Inflammatory macrophage treated with lipopolysaccharide for 4 hours (primary cell): ENCODE data around the gene CAVIN4.

Experiments
- DNase-seq: peaks from one replicate; pipeline ENCODE4 v3.0.0-alpha.2; 2020

Gene CAVIN4

DNA sequence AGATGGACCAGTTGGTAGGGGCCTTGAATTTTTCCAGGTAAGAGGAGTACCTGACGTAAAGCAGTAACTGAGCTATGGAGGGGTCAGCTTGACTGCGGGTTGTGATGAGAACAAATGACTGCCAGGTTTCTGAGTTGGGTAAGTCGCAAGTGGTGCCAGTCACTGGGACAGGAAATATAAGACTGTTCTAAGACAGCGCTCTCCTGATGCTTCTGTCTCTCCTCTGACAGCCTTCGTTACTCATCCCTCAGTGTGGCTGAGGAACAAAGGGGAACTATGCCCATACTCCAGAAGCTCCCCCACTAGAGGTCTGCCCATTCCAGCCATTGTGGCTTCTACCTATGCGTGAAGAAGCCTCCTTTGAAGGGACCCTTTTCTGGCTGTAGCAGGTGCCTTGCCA lies 13.3 kb downstream of the CAVIN4 start:
- no peak for DNase-seq

DNA sequence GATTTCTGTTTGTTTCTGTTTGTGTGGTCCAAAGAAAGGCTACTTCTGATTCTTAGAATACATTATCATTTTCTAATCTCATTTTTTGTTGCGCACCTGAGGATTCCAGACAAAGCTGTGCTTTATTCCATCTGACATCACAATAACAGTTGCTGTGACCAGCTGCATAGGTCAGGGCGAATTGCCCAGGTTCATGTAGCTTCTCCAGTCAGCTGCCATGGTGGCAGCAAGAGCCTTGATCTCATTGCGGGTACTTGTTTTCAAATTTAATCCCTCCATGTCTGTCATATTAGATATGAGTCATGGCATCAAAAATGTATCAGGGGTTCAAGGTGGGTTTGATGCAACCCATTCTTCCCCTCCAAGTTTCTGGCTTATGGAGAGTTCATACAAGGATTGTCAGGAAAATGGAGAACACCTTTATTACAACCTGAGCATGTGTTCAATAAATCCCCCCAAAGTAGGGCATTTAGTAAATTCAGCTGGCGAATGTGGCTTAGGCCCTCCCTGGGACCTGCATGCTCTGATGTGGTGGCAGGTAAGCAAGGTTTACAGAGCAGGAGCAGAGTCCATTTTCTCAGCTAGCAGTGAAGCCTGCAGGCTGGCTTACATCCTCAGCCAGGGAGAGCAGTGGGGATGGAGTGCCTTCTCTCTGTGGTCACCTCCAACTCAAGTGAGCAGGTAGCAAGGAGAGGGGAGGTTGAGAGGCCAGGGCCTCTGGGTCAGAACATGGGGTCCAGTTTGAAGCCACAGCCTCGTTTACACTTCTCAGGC lies 13.9 kb downstream of the CAVIN4 start:
- DNase-seq, result no peak

- DNase-seq, result peak; percentile 52
Observed at GRCh38 chr9:100595391-100596199, 17.7 kb downstream of the CAVIN4 start.

GRCh38 chr9:100597236-100597635 lies 19.4 kb downstream of the CAVIN4 start:
- DNase-seq, result no peak

GRCh38 chr9:100598641-100599145 lies 20.8 kb downstream of the CAVIN4 start:
- DNase-seq, result peak; percentile 78

DNA sequence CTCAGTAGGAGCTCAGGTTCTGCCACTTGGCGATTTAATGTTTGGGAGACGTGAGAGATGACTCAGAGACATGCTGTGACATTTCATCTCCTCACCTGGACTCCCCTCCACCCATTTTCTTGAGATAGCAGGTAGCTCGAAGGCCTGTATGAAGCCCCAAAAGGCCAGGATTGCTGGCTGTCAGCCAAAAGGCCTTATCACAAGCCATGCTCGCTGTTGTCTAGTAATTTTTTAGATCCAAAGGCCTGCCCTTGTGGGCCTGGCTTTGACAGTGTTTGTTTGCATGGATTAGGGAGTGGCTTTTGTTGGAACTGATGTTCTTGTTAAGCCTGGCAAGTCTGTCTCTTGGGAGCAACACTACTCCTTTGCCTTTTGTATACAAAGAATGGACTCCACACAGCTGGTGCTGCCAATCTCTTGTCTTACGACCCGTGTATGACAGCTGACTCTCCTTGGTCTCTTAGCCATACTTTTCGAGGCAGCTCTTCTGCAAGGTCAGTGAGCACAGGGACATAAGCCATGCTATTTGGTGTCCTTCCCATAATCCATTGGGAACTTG lies 22.7 kb downstream of the CAVIN4 start:
- DNase-seq, result no peak

- DNase-seq, result peak; percentile 59
Observed at GRCh38 chr9:100601216-100601615, 23.3 kb downstream of the CAVIN4 start.

- DNase-seq, result peak; percentile 19
Observed at GRCh38 chr9:100602342-100602801, 24.5 kb downstream of the CAVIN4 start.

GRCh38 chr9:100605405-100605804 lies 27.5 kb downstream of the CAVIN4 start:
- no peak for DNase-seq

DNA sequence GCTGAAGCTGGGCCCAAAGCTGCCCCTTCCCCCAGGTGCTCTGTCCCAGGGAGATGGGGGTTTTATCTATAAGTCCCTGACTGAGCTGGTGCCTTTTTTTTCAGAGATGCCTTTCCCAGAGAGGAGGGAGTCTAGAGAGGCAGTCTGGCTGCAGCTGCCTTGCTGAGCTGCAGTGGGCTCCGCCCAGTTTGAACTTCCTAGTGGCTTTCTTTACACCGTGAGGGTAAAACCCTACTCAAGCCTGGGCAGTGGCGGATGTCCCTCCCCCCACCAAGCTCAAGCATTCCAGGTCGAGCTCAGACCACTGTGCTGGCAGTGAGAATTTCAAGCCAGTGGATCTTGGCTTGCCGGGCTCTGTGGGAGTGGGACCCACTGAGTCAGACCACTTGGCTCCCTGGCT lies 41.3 kb downstream of the CAVIN4 start:
- no peak for DNase-seq

DNA sequence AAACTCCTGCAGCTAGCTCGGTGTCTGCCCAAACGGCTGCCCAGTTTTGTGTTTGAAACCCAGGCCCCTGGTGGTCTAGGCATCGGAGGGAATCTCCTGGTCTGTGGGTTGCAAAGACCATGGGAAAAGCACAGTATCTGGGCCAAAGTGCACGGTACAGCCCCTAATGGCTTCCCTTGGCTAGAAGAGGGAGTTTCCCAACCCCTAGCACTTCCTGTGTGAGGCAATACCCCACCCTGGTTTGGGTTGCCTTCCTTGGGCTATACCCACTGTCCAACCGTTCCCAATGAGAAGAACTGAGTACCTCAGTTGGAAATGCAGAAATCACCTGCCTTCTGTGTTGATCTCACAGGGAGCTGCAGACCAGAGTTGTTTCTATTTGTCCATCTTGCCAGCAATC lies 41.8 kb downstream of the CAVIN4 start:
- DNase-seq, result peak; percentile 9

- DNase-seq, result no peak
Observed at GRCh38 chr9:100623969-100624368, 46.1 kb downstream of the CAVIN4 start.

DNA sequence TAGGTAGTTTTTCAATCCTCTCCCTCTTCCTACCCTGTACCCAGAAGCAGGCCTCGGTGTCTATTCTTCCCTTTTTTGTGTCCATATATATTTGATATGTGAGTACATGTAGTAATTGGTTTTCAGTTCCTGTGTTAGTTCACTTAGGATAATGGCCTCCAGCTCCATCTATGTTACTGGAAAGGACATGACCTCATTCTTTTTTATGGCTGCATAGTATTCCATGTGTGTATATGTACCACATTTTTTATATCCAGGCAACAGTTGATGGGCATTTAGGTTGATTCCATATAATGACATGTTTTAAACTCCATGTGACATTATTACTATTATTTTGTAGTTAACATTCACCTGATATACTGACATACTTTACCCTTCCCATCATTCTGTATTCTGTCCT lies 49.1 kb downstream of the CAVIN4 start:
- DNase-seq, result no peak

- no peak for DNase-seq
Observed at GRCh38 chr9:100637787-100638186, 59.9 kb downstream of the CAVIN4 start.
